Measurements from ENCODE around the gene KIAA2012.

- TF ChIP-seq CTCF (IDR thresholded peaks at IDR 0.05; ENCODE audit: insufficient read depth, low read depth, low read length) (no peak), EZH2 (IDR thresholded peaks at IDR 0.05; ENCODE audit: insufficient read depth, low read length) (no peak)
These were observed 113.7 kb downstream of the KIAA2012 start for GRCh38 chr2:202186641-202187202.
